Hypothalamus (tissue), 51 donors: ENCODE results near the gene MAP3K5.
"Not testable (repeated sequence)": the region's sequence is repeated elsewhere in the genome, so short reads cannot be mapped to it uniquely, and the experiment has no call there.

Source experiments
- DNase-seq, 51 donors: peaks; one replicate each; lab custom pipeline; 2025; lab: John Stamatoyannopoulos, UW

Gene MAP3K5

DNA sequence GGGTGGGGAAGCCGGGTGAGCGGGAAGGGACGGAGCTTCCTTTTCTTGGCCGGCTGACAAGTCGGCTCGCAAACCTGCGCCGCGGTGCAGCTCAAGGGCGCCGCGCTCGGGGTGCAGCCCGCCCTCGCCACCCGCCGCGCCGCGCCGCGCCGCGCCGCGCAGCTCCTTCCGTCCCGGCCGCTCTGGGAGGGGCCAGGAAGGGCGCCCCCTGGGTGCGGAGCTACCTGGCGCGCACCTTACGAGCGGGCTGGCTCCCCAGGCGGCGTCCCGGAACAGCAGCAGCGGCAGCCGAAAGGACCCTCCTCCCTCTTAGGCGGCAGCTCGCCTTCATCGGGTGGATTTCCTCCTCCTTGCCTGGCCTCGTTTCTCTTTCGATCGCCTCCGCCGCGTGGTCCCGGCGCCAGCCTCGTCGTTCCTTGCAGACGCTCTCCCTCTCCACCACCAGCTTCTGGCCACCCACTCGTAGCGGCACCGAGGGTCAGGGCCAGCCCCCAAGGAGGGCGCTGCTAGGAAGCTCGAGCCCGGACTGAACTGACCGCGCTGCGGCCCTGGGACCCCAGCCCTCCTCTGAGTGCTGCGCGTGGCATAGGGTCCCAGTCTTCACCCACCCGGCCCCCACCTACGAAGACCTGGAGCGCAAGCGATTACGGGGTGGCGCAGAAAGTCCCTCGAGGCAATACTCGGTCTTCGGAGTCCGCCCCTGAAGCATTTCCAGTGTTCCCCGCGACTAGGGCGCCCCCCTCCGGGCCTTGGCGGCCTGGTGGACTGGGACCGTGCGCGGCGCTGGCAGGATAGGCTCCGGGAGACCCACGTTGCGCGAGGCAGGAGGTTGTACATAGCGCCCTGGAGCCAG, at the start of gene MAP3K5:
MAP3K5 (minus strand) TSS at position 68 of the 853 bp plus-strand sequence. CDS start 320 bp downstream, outside the sequence.
- DNase-seq = peak in 50 of 51 donors; percentile 40 to 89 (median 77)

DNA sequence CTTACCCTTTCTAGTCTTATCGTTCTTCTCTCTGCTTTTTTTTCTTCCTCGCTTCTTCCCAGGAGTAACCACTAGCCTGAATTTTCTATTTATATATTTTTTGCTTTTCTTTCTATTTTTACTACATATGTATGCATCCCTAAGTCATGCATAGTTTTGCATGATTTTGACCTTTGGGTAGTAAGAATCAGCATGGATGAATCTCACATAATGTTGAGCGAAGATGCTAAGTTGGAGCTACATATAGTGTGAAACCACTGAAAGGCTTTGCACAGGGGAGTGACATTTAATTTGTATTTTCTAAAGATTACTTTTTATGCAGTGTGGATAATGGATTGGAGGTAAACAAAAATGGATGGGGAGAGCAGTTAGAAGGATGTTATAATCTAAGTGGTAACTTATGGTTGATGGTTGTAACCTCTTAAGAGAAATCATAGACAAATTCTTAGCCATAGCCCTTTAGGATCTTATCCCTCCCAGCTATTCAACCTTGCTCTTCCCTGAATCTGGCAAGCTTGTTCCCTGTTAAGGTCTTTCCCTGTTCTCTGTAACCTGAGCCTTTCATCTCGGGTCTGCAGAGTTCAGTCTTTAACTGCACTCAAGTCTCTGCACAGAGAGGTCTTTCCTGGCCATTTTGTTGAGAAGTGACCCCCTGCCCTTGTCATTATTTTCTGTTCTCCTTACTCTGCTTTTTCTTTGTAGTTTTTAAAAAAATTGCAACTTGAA, 48.2 kb upstream of the MAP3K5 start:
- DNase-seq = no peak

DNA sequence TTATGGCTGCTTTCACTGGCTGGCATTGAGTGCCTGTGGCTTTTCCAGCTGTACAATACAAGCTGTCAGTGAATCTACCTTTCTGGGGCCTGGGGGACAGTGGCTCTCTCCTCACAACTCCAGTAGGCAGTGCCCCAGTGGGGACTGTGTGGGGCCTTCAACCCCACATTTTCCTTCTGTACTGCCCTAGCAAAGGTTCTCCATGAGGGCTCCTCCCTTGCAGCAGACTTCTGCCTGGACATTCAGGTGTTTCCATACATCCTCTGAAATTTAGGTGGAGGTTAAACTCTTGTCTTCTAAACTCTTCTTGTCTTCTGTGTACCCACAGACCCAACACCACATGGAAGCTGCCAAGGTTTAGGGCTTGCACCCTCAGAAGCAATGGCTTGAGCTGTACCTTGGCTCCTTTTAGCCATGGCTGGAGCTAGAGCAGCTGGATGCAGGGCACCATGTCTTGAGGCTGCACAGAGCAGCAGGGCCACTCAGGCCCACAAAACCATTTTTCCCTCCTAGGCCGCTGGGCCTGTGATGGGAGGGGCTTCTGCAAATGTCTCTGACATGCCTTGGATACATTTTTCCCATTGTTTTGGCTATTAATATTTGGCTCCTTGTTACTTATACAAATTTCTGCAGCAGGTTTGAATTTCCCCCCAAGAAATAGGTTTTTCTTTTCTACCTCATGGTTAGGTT, 39.7 kb upstream of the MAP3K5 start:
- no peak for DNase-seq

DNA sequence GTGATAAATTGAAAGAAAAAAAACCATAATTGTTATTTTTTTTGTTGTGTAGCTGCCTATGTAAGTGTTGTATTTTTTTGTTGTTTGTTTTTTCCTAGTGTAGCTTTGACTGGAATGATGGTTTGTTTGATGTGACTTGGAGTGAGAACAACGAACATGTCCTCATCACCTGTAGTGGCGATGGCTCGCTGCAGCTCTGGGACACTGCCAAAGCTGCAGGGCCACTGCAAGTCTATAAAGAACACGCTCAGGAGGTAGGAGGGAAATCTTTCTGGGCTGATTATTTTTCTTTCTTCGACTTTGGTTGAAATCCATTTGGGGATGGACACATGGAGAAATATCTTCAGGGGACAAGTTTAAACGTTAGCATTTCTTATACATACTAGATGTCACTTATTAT, 33.9 kb upstream of the MAP3K5 start:
- DNase-seq = no peak

GRCh38 chr6:136823128-136823660, 30.9 kb upstream of the MAP3K5 start:
- DNase-seq = peak in 3 of 51 donors; percentile 16 to 44 (median 30)

GRCh38 chr6:136822376-136823127, 30.3 kb upstream of the MAP3K5 start, which contains the start of gene PEX7:
Gene PEX7, plus strand, starts transcription at chr6:136822592. Its CDS starts 74 bp downstream, at chr6:136822666.
- DNase-seq = peak; percentile 44 to 96 (median 86)

DNA sequence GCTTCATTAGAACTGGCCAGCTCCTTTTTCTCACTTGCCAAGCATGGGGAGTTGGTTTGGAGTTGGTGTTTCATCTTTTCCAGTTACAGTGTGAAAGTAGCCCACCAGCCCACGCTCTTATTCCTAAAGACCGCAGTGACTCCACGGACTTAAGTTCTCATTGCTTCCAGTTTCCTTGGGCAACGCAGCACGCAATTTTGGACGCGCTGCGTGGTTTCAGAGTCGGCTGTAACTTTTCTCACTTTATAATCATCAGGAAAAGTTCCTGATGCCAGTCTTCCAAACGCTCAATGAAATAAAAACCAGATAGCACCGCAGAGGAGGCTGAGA, 29.7 kb upstream of the MAP3K5 start:
- DNase-seq = peak in 11 of 51 donors; percentile 16 to 47 (median 26)

DNA sequence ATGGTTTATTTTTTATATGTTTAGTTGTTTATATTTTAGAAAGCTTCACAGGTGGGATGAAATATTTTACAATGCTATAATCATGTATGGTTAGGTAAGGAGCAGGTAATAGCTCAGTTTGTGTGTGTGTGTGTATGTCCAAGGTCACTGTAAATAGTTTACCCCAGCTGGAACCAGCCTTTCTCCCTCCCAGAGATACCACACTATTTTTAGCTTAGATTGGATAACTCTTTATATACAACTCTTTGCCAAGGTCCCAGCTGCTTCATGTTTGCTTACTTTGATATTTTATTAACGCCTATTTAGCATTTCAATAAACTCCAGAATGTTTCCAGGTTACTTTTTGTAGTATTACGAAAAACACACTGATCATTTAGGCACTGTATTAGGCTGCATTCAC, 28.3 kb upstream of the MAP3K5 start:
- no peak for DNase-seq

GRCh38 chr6:136816656-136817055, 24.4 kb upstream of the MAP3K5 start:
- no peak for DNase-seq

- DNase-seq = not testable (repeated sequence)
Observed at GRCh38 chr6:136815608-136816007, 23.3 kb upstream of the MAP3K5 start.

DNA sequence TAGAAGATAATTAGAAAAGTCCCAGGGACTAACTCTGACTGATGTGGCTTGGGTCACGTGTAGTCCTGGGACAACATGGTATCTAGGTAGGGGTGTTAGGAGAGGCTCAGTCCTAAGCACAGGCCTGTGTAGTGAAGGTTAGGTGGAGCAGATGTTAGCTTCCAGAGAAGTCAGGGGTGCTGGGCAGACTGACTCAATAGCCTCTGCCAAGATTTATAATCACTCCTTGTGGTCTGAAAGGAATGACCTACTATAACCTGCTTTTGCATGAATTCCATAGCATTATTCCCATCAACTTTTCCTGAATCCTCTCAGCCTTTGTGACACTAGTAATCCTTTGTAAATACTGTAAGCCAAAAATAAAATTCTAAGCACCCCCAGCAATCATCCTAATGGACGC, 19.9 kb upstream of the MAP3K5 start:
- DNase-seq = no peak

DNA sequence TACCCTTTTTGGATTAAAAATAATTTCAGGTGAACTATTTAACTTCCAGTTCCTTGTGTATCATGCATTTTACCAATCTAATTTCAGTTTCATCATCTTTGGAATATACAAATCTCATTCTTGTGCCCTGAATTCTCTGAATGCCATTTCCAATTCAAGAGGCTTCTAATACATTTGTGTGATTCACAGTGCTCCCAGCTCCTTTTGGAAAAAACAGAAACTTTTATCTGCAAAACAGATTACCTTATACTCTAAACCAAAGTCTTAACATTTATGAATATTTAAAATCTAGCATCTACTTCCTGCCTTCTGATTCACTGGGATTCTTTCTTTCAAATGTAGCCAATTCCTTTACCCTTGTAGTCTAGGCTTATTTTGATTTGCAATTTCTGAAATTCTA, 19.0 kb upstream of the MAP3K5 start:
- no peak for DNase-seq

DNA sequence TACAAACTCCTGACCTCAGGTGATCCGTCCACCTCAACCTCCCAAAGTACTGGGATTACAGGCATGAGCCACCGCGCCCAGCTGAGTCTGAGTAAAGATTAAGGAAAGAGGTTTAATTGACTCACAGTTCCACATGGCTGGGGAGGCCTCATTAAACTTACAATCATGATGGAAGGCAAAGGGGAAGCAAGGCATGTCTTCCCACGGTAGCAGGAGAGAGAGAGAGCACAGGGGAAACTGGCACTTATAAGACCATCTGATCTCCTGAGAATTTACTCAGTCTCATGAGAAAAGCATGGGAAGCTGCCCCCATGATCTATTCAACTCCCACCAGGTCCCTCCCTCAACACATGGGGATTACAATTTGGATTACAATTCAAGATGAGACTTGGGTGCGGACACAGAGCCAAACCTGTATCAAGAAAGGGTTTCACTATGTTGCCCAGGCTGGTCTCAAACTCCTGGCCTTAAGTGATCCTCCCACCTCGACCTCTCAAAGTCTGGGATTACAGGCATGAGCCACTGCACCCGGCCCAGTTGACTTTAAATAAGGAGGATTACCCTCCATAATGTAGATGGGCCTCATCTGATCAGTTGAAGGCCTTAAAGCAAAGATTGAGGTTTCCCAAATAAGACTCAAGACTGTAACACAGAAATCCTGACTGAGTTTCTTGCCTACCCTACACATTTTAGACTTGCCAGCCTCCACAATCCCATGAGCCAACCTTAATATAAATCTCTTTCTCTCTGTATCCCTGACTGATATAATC, 17.0 kb upstream of the MAP3K5 start:
- DNase-seq = no peak

- no peak for DNase-seq
Observed at GRCh38 chr6:136803608-136804007, 11.3 kb upstream of the MAP3K5 start.

GRCh38 chr6:136801581-136801980, 9.3 kb upstream of the MAP3K5 start:
- no peak for DNase-seq

DNA sequence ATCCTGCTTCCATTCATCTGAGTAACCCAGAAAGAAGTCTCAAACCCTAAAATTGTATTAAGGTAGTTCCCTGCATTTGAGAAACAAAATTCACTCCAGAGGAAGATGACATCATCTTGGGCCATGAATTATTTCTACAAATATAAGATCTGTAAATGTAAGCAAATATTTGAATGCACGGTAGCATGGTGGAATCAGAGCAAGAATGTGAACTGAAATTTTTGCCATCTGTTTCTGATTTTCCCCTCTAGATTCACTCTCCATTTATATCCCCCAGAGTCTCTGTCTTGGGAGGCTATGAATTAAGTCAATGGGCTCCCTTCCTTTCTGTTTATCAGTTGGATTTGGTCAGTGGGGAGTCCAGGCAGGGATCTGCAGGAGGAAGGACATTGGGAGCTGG, 5.8 kb upstream of the MAP3K5 start:
- no peak for DNase-seq

- no peak for DNase-seq
Observed at GRCh38 chr6:136795996-136796395, 3.7 kb upstream of the MAP3K5 start.

GRCh38 chr6:136795386-136795785, 3.1 kb upstream of the MAP3K5 start:
- no peak for DNase-seq

- no peak for DNase-seq
Observed at GRCh38 chr6:136793363-136793762, 1.1 kb upstream of the MAP3K5 start.

- DNase-seq = peak in 2 of 51 donors; percentile 27 to 63
Observed at GRCh38 chr6:136792095-136792409, 225 bp downstream of the MAP3K5 start.
